ENCODE results near the gene GRIP2. TPM values are rescaled to one million over a fixed set of nuclear protein-coding genes. Genes with fewer than 3 reads are reported as not detected.

Gene GRIP2
- total and polyA plus RNA-seq, 2 donors (not counting 3 experiments of a cell fraction or from before 2014, with no cell fraction given): not detected

DNA sequence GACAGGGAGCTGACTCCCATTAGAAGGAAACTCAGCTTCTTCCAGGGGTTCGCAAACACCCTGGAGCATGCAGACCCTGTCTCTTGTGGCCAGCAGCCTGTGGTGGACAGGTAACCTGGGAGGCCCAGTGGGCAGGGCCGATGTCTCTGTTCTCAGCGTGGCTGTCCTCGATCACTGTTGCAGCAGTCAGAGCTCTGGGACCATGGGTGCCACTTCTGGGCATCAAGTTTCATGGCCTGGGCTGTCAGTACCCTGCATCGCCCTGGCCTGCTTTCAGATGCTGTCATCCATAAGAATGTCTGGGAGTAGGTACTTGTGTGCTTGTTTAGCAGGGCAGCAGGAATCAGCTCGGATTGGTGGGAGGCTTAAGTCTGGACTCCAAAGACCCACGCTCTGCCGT is 83.3 kb downstream of the GRIP2 start:
- POLR2A ChIA-PET: no interaction called here
- no peak for FAIRE-seq
- CTCF ChIA-PET: interaction anchor here (0.8 to 2.1 kb wide), 2 partner anchors 10 to 15 kb away, joined by 3 to 6 read pairs; no protein-coding TSS in a partner anchor

More for the DNA sequence above, 83.3 kb downstream of the GRIP2 start:
- TF ChIP-seq JUN (IDR thresholded peaks at IDR 0.05; ENCODE audit: borderline replicate concordance, insufficient read depth, insufficient read length, low read depth) (no peak), GATA2 (IDR thresholded peaks at IDR 0.05; ENCODE audit: insufficient read depth, insufficient read length, low read depth, low read length) (no peak), FOS (IDR thresholded peaks at IDR 0.05; ENCODE audit: borderline replicate concordance, insufficient read depth, low read length) (no peak), CTCF (IDR thresholded peaks at IDR 0.05; ENCODE audit: extremely low read depth in 1 of 2, insufficient read depth in 1 of 2, low read depth in 1 of 2, low read length in 2 of 2) (no peak), EZH2 (IDR thresholded peaks at IDR 0.05; ENCODE audit: borderline replicate concordance, low read depth, low read length, severe bottlenecking) (no peak), MYC (IDR thresholded peaks at IDR 0.05; ENCODE audit: low read depth, low read length) (no peak), POLR2A (IDR thresholded peaks at IDR 0.05; ENCODE audit: low read depth, low read length) (no peak), MAX (IDR thresholded peaks at IDR 0.05; ENCODE audit: insufficient read depth, insufficient read length) (no peak), POLR2AphosphoS5 (IDR thresholded peaks at IDR 0.05; ENCODE audit: insufficient read depth, low read depth, low read length) (no peak)
- DNase-seq (ENCODE audit: low read depth, low spot score): no peak
- Histone ChIP-seq H3K79me2 (ENCODE audit: control insufficient read depth, insufficient read depth, low read length) (no peaks in the 10 kb centered on the region), H3K9me1 (replicated peaks; ENCODE audit: control insufficient read depth, extremely low read depth, insufficient read depth, low read length) (no peaks in the 10 kb centered on the region), H2AFZ (ENCODE audit: low read depth, low read length) (no peak overlapping the region), H4K20me1 (replicated peaks; ENCODE audit: control insufficient read depth, extremely low read depth, insufficient read depth, low read length) (no peaks in the 10 kb centered on the region), H3K36me3 (ENCODE audit: control insufficient read depth in 2 of 2, extremely low read depth in 1 of 2, insufficient read depth in 2 of 2, low read length in 2 of 2) (no peaks in the 10 kb centered on the region), H3K27ac (ENCODE audit: insufficient read depth, low read depth, low read length) (no peak overlapping the region), H3K4me3 (replicated peaks in 1 of 3; ENCODE audit: insufficient read depth in 1 of 3, low read depth in 1 of 3, low read length in 3 of 3) (no peak overlapping the region), H3K4me2 (ENCODE audit: insufficient read depth, low read length) (no peak overlapping the region), H3K4me1 (ENCODE audit: control insufficient read depth, extremely low read depth, insufficient read depth, low read length) (peaks cover 58% of the 10 kb centered on the region), H3K9me3 (replicated peaks; ENCODE audit: control insufficient read depth, insufficient read depth, low read length) (no peaks in the 10 kb centered on the region), H3K27me3 (ENCODE audit: control insufficient read depth in 2 of 2, insufficient read depth in 2 of 2, low read length in 2 of 2) (no peaks in the 10 kb centered on the region), H3K9ac (replicated peaks; ENCODE audit: extremely low read depth, insufficient read depth, low read length) (no peak overlapping the region)
- no TSS peak for BruUV-seq (replicated peaks)
- intact Hi-C loops (cut with micrococcal nuclease): no loop called here
- dilution Hi-C loops (cut with MboI; ENCODE audit: extremely low pct_ligation_motif_present, low sequenced_read_pairs): no loop called here

Measured in endothelial cell of umbilical vein (primary cell).